ENCODE measurements around the gene TAF1C.

DNA sequence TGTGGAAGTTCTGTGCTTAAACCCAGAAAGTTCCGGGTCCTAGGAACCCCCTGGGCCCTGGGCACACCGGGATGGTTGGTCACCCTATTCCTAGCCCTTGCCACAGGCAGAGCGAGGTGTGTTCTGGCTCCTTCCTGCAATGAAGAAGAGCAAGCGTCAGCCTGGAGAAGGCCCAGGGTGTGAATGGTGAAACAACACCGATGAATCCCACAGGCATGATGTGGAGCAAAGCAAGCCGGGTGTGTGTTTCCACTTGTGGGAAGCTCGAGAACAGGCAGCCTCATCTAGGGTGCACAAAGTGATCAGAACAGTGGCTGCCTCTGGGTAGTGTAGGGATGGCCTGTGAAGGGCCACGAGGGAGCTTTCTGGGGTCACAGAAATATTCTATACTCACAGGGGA is 39.2 kb upstream of the TAF1C start:
- TF ChIP-seq POLR2A (IDR thresholded peaks at IDR 0.05), result no peak
- TF ChIP-seq, protein P1, sequence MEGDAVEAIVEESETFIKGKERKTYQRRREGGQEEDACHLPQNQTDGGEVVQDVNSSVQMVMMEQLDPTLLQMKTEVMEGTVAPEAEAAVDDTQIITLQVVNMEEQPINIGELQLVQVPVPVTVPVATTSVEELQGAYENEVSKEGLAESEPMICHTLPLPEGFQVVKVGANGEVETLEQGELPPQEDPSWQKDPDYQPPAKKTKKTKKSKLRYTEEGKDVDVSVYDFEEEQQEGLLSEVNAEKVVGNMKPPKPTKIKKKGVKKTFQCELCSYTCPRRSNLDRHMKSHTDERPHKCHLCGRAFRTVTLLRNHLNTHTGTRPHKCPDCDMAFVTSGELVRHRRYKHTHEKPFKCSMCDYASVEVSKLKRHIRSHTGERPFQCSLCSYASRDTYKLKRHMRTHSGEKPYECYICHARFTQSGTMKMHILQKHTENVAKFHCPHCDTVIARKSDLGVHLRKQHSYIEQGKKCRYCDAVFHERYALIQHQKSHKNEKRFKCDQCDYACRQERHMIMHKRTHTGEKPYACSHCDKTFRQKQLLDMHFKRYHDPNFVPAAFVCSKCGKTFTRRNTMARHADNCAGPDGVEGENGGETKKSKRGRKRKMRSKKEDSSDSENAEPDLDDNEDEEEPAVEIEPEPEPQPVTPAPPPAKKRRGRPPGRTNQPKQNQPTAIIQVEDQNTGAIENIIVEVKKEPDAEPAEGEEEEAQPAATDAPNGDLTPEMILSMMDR (IDR thresholded peaks at IDR 0.05), result no peak

All from thyroid gland (tissue), 4 donors.